Panc1 (cell line): ENCODE results near the gene LIPT2. TPM values are rescaled to one million over a fixed set of nuclear protein-coding genes. Genes with fewer than 3 reads are reported as not detected.

Experiments
- ATAC-seq: fragments of 200-7000 bp; cut with Tn5 transposase; 2 replicates; pipeline ENCODE4 v1.9.1; 2020; ENCODE audit warnings: mild to moderate bottlenecking, moderate library complexity
- BruUV-seq: library from RNA; stranded (reverse); fragments of 400-500 nt; replicated peaks from 2 replicates; lab custom pipeline; 2021; lab: Mats Ljungman, UMichigan
- CTCF ChIA-PET: fragments of 300-600 bp; sonication (Branson Sonifier 250); formaldehyde crosslinking; loops from one replicate; lab custom pipeline; 2022; ENCODE audit warnings: antibody characterized with exemption; lab: Charles Lee
- POLR2A ChIA-PET: fragments of 300-600 bp; sonication (Branson Sonifier 250); formaldehyde crosslinking; loops from one replicate; lab custom pipeline; 2022; ENCODE audit warnings: antibody characterized with exemption; lab: Charles Lee
- DNase-seq: peaks from one replicate; pipeline ENCODE4 v3.0.0-alpha.2; 2010; ENCODE audit warnings: low read depth, low spot score
- H3K27ac ChIP-seq: 2 replicates; pipeline ENCODE4 v1.5.1; 2011; ENCODE audit warnings: mild to moderate bottlenecking, low read length, inconsistent platforms
- H3K27me3 ChIP-seq: fragments of 200-500 bp; sonication (Bioruptor generic); 2 replicates; pipeline ENCODE4 v1.6.0; 2014; ENCODE audit warnings: low read length, inconsistent platforms; ENCODE audit not compliant: control insufficient read depth, insufficient read depth
- H3K36me3 ChIP-seq: fragments of 200-500 bp; sonication (Bioruptor generic); 2 replicates; pipeline ENCODE4 v1.5.1; 2014; ENCODE audit warnings: inconsistent platforms, mild to moderate bottlenecking, low read length, moderate library complexity; ENCODE audit not compliant: control insufficient read depth, insufficient read depth
- H3K4me1 ChIP-seq: 2 replicates; pipeline ENCODE4 v1.5.1; 2011; ENCODE audit warnings: inconsistent platforms, mild to moderate bottlenecking, low read length, moderate library complexity; ENCODE audit not compliant: control insufficient read depth, insufficient read depth
- H3K4me3 ChIP-seq, 2 experiments: 2 replicates each; pipeline ENCODE4 v1.5.1; 2011 to 2012; ENCODE audit warnings: low read depth in 2 of 2, low read length in 2 of 2, mild to moderate bottlenecking in 2 of 2, inconsistent platforms in 1 of 2, moderate library complexity in 1 of 2
- H3K9me3 ChIP-seq: fragments of 200-500 bp; sonication (Bioruptor generic); 2 replicates; pipeline ENCODE4 v1.5.1; 2014; ENCODE audit warnings: low read depth, mild to moderate bottlenecking, inconsistent platforms, low read length, moderate library complexity; ENCODE audit not compliant: control insufficient read depth, insufficient read depth
- CTCF ChIP-seq: fragments of 450-650 bp; IDR thresholded peaks from 2 replicates; pipeline ENCODE4 v1.5.1; 2017; ENCODE audit warnings: mild to moderate bottlenecking
- POLR2AphosphoS5 ChIP-seq: IDR thresholded peaks from 2 replicates; pipeline ENCODE4 v1.6.1; 2012; ENCODE audit warnings: mild to moderate bottlenecking, low read depth, low read length, moderate library complexity
- REST ChIP-seq, 2 experiments: IDR thresholded peaks; 2 replicates each; pipeline ENCODE4 v1.6.1; 2011 to 2012; ENCODE audit warnings: low read depth in 2 of 2, control low read depth in 1 of 2, low read length in 1 of 2, mild to moderate bottlenecking in 1 of 2, moderate library complexity in 1 of 2; ENCODE audit not compliant: insufficient read depth in 1 of 2
- SIN3A ChIP-seq: IDR thresholded peaks from 2 replicates; pipeline ENCODE4 v1.6.1; 2012; ENCODE audit warnings: low read depth, mild to moderate bottlenecking, low read length, moderate library complexity, borderline replicate concordance; ENCODE audit not compliant: insufficient read depth
- TCF7L2 ChIP-seq: IDR thresholded peaks from 2 replicates; pipeline ENCODE4 v1.6.1; 2011; ENCODE audit warnings: mild to moderate bottlenecking, low read depth, low read length, inconsistent platforms
- in situ Hi-C: cut with HindIII; loops from 2 replicates; pipeline ENCODE4 v1.10.0; 2016; ENCODE audit warnings: low sequenced_read_pairs, low pct_unique_long_range_greater_than_20kb
- intact Hi-C: fragments of 100-400 bp; cut with micrococcal nuclease; formaldehyde crosslinking; loops from one replicate; pipeline ENCODE4 v1.10.0; 2022; ENCODE audit not compliant: unreplicated experiment
- total RNA-seq: library from RNA; stranded (reverse); gene quantifications from one replicate; pipeline ENCODE4 v1.2.1, GENCODE V29; 2021; ENCODE audit not compliant: unreplicated experiment

LIPT2 gene
- total RNA-seq, 1 experiment from 2014 or later = 6.2 TPM

- Histone ChIP-seq H3K27me3 (peaks cover 6% of the 10 kb centered on the region), H3K36me3 (no peaks in the 10 kb centered on the region), H3K27ac (no peak overlapping the region), H3K4me1 (no peaks in the 10 kb centered on the region), H3K4me3 (no peak overlapping the region), H3K9me3 (no peaks in the 10 kb centered on the region)
- ATAC-seq = no peak
- intact Hi-C loops (no loop called here), in situ Hi-C loops (no loop called here)
- POLR2A ChIA-PET = no interaction called here
- DNase-seq = no peak
- TF ChIP-seq TCF7L2 (no peak), POLR2AphosphoS5 (no peak), SIN3A (no peak), REST (IDR thresholded peaks at IDR 0.05; ENCODE audit: insufficient read depth in 1 of 2, low read depth in 2 of 2, low read length in 1 of 2) (no peak), CTCF (no peak)
- no TSS peak for BruUV-seq
- CTCF ChIA-PET = interaction anchor here (0.9 kb wide), 1 partner anchor 12 kb away, joined by 3 read pairs; no protein-coding TSS in a partner anchor
Observed at GRCh38 chr11:74462009-74462408, 31.5 kb downstream of the LIPT2 start.

GRCh38 chr11:74460481-74461154 lies 32.9 kb downstream of the LIPT2 start:
- ChIA-PET POLR2A (no interaction called here), CTCF (no interaction called here)
- H3K36me3 ChIP-seq = no peaks in the 10 kb centered on the region
- no peak overlapping the region for H3K27ac ChIP-seq
- no peaks in the 10 kb centered on the region for H3K4me1 ChIP-seq
- no peak overlapping the region for H3K4me3 ChIP-seq
- no TSS peak for BruUV-seq
- in situ Hi-C loops (no loop called here), intact Hi-C loops (no loop called here)
- H3K27me3 ChIP-seq = peaks cover 4% of the 10 kb centered on the region
- ATAC-seq (no peak), DNase-seq (no peak)
- TF ChIP-seq POLR2AphosphoS5 (no peak), SIN3A (no peak), CTCF (no peak), REST (IDR thresholded peaks at IDR 0.05; ENCODE audit: insufficient read depth in 1 of 2, low read depth in 2 of 2, low read length in 1 of 2) (no peak), TCF7L2 (no peak)
- H3K9me3 ChIP-seq = no peaks in the 10 kb centered on the region
